SK-N-DZ (cell line): Measurements from ENCODE around the gene MERTK.
"Not testable (repeated sequence)": the region's sequence is repeated elsewhere in the genome, so short reads cannot be mapped to it uniquely, and the experiment has no call there.

ENCODE experiments used
- DNase-seq: peaks from one replicate; pipeline ENCODE4 v3.0.0-alpha.2; 2015; ENCODE audit warnings: low spot score

The MERTK gene

DNA sequence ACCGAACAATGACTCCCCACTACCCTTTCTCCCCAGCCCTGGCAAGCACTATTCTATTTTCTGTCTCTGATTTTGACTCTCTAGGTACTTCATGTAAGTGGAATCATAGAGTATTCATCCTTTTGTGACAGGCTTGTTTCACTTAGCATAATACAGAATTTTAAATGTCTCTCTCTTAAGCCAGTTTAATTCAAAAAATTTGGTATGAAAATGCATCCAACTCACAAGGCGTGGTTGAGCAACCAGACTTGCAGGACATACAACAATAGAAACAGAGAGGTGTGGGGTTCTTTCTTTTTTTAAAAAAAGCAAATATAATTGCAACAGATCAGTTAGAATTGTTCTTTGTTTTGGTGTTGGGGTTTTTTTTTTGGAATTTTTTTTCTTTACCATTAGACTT, 109.1 kb downstream of the MERTK start:
- DNase-seq, result no peak

DNA sequence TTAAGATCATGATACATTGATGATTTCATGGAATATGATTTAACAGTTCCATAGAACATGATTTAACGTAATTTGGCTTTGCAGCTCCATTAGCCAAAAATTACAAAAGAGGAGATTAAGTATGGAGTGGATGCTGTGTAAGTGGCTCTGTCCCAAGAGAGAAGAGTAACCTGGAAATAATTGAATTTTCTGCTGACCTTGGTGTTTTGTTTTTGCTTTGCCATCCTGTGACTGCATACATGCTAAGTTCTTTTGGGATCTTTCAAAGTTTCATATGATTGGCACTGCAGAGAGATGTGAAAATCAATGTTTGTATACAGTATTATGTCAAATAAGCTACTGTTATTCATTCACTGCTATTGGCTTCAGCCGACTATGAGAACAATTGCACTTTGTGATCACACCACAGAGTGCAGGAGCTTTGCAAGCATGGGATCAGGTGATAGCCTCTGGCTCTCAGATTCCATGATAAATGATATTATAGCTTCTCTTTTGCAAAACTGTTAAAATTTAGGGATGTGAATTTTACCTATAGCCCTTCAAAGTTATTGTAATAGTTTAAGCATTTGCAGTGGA, 110.6 kb downstream of the MERTK start:
- no peak for DNase-seq

DNA sequence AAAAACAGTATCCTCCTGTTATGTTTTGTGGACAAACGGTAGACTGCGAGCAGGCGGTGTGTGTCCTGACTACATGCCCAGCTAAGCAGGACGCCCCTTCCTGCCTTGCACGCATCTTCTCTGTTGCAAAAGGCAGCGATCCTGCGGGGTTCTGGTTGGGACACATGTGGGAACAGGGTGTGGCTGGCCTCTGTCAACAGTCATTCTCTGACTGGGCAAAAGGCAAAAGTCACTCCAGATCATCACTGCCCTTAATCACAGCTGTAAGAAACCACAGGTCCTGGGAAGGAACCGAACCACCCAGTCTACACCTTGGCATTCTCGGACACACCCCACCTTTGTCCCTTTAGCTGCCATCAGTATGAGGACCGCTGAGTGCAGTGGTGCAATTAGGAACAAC, 112.3 kb downstream of the MERTK start:
- DNase-seq, result no peak

DNA sequence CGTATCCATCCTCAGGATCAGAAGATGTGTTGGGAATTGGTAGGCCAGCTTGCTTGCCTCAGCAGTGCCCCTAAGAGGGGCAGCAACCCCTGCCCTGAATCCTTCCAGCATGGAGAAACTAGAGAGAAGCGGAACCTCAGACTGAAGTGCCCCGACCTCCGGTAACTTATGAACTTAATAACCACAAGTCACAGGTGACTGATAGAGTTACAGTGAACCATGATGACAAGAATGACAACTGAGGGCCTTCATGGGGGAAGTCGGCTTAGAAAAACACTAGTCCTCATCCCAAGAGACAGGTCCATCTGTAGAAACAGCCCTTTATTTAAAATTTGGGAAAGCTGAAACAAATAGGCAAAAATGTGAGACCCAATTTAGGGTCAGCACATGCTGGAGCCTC, 114.1 kb downstream of the MERTK start:
- DNase-seq, result no peak

DNA sequence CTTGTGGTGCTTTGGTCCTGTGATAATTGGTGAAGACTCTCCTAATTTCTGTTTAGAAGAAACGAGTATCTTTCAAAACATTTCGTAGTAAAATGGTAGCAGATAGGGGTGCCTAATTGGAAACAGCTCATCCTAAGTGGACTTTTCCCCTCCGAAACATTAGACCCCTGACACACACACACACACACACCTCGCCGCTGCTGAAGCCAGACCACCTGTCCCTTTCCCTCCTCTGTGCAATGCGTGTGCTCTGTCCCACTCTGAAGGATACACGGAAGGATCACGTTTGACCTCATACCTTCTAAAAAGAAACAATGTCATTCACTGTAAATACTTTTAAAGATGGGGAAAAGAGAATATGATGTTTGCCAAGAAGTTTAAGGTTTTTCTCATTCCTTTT, 120.4 kb downstream of the MERTK start:
- no peak for DNase-seq

DNA sequence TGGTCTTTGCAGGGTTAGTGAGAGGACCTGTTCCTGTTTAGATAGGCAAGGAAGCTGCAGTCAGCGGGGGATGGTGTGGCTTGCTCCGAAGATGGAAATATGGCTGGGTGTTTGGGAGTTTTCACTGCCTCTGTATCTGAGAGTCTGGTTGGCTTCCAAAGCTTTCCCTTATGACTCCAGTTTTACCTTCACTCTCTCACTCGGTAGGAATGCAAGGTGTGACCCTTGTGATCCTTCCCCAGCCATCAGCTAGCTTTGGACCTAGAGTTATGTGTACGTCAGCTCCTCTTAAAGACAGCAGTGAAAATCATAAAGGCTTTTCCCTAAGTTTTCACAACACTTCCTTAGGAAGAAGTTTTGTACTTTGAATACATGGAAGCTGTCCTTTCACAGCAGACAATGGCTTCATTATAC, 121.2 kb downstream of the MERTK start:
- DNase-seq, result no peak

DNA sequence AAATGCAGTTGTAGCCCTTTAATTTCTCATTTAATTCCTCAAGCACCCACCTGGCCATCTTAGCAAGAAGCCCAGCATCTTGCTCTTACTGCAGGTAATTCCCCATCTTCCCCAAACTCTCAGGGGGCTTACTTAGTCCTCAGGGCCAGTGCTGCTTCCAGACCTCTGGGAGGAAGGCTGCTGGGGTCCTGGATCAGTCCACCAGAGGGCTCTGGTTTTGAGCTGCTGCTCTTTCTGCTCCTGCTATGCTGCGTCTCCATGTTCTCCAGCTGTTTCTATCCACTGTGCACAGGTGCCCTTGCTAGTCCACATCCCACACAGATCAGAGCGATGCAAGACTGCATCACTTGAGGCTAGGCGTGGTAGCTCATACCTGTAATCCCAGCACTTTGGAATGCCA, 122.2 kb downstream of the MERTK start:
- DNase-seq, result no peak

DNA sequence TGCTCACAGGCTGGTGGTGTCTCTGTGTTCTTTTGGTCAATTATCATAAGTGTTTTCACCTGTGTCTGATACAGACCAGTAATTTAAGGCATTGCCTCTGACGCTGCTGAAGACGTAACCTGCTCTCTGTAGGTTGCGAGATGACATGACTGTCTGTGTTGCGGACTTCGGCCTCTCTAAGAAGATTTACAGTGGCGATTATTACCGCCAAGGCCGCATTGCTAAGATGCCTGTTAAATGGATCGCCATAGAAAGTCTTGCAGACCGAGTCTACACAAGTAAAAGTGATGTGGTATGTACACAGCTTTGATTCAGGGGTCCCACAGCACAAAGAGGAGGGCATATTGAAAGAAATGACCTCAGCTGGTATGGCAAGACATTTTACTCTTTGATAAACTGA, 122.9 kb downstream of the MERTK start:
- DNase-seq, result no peak

DNA sequence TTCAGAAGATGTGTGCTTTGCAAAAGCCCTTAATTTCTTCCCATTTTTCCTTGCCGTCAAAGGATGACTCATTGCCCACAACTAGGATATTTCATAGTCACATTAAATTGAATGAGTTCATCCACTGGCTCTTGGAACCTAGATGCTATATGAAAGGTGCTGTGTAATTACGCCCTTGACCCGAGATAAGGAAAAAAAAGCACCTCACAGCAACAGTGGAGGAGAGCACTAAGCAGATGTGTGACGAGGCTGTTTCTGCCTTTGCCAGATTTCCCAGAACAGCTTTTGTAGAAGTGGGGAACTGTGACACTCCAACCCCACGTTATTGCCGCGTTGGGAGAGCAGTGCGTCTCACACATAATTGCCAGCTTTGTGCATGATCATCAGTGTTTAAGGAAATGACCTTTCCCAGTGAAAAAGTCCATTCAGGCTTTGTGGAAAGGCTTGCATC, 123.4 kb downstream of the MERTK start:
- DNase-seq, result no peak

DNA sequence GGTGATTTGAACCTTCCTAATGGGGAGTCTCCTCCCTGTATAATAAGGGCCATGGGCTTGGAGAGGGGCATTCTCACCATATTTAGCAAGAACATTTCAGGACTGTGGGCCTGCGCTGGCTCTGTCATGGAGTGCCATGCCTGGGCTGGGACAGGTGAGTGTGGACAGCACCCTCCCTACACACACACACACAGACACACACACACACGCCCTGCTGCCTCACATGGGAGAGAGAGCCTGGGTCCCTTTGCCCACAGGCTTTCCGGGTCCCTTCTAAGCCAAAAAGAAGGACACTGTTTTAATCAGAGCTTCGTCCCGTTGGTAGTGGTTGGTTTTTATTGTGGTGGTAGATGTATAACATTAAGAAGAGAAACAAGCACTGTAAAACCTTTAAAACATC, 125.3 kb downstream of the MERTK start:
- DNase-seq, result no peak

DNA sequence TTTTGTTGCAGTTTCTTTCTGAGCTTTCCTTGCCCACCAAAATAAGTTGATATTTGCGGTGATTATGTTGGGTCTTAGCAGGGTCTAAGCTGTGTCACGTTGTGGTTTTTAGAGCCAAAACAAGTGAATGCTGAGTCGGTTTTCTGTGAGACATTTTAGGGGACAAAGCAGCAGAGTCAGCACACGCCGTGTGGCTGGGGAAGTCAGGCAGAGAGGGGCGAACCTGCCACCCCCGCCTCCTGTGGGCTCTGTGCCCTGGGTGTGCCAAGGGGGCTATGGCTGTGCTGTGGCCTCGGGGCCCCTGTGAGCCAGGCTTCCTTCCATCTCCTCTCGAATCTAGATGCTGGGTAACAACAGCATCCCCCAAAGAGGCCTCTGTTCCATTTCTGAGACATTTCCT, 125.8 kb downstream of the MERTK start:
- DNase-seq, result no peak

DNA sequence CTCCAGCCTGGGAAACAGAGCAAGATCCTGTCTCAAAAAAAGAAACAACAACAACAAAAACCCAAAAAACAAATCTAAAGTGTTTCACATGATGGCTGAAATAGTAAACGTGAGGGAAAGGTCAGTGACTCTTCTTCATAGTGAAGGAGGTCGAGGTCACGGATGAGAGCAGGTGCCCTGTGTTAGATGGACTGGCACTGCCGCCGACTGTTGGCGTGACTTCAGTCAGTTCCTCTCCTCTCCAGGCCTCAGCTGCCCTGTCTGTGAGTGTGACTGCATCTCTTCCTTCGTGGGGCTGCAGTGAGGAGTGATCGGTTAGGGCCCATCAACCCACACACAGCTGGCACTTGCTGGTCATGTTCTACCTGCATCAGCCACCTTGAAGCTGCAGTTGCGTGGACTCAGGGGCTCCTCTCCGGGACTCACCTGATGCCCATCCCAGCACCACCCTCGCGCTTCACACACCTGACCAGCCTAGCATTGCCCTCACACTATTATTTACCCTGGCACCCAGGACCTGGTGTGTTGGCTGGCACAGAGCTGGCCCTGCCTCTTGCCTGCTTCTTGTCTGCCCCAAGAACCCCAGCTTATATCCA, 126.6 kb downstream of the MERTK start:
- DNase-seq, result no peak

DNA sequence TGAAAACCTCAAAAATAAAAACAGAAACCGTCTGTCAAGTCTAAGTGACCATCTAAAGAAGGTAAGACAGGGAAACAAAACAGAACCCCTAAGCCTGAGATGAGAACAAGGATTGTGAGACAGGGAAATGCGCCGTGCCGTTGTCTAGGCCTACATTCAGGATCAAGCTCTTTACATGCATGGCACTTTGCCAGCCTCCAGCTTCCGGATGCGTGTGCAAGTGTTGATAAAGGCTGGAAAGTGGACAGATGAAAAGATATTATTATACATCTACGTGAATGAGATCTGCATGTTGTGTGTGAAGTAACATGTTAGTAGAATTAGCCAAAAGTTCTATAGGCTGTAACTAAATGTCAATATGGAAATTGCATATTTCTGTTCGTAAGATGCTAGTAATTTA, 128.1 kb downstream of the MERTK start:
- peak; percentile 24 for DNase-seq

DNA sequence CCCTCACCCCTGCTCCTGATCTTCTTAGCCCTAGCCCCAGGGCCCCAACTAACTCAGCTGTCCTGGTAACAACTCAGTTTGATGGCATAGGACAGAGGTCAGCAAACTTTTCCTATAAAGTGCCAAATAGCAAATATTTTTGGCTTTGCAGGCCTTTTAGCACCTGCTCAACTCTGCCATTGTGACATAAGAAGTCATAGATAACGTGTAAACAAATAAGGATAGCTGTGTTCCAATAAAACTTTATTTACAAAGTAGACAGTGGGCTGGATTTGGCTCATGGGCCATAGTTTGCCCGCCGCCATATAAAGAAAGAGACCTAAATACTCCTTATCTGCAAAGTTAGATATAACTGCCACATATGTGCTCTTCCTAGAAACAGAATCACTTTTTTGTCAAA, 129.4 kb downstream of the MERTK start:
- DNase-seq, result no peak

DNA sequence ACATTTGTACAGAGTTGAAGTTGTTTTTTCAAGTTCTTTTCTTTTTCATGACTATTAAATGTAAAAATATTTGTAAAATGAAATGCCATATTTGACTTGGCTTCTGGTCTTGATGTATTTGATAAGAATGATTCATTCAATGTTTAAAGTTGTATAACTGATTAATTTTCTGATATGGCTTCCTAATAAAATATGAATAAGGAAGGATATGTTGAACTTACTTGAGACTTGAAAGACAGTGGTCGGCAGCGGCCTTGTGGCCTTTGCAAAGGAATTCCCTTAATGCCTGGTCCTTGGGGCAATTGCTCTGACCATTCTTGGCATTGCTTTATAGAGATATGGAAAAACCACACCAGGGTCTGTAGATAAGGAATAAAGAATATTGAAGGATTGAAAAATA, 130.8 kb downstream of the MERTK start:
- no peak for DNase-seq

DNA sequence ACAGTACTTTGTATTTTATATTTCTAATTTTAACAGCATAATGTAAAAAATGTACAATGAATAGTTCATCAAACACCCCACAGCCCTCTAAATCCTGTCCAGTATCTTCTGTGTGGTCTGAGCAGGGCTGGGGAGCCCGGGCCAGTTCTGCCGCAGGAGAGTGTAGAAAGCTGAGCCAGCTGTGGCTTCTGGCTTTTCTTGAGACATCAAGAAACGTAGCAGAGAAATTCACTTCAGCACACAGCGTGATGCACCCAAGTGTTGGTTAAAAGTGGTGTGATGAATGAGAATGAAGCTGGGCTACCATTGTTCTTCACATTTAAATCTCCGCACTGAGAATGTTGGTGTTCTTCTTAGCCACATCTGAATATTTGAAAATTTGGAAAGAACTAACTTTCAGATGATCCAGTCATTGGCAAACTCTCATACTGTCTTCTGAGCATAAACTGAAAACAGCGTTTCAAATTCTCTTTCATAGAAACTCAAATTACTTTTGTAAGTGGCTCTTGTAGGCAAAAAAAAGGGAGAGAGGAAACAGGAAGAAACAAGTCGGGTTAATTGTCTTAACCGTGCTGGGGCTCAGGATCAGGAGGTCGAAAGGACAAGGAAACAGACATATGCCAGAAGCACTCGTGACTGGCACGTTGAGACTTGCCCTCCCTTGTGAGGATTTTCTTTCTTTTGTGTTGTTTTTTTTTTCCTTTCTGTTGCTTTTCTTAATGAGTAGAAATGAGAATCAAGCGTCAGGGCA, 133.2 kb downstream of the MERTK start:
- no peak for DNase-seq

DNA sequence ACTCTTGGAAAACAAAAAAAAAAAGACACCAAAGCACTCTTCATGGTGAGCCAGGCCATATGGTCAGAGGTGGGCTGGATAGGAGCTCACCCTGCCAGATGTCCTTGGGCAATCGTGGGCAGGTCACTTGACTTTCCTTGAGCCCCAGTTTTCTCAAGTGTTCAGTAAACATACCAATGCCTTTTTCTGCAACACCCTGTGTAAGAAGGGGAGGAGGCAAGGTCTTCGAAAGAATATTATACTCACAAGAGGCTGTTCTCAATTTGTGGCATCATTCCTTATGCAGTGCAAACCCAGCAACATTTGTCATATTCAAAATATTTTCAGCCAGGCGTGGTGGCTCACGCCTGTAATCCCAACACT, 133.8 kb downstream of the MERTK start:
- no peak for DNase-seq

DNA sequence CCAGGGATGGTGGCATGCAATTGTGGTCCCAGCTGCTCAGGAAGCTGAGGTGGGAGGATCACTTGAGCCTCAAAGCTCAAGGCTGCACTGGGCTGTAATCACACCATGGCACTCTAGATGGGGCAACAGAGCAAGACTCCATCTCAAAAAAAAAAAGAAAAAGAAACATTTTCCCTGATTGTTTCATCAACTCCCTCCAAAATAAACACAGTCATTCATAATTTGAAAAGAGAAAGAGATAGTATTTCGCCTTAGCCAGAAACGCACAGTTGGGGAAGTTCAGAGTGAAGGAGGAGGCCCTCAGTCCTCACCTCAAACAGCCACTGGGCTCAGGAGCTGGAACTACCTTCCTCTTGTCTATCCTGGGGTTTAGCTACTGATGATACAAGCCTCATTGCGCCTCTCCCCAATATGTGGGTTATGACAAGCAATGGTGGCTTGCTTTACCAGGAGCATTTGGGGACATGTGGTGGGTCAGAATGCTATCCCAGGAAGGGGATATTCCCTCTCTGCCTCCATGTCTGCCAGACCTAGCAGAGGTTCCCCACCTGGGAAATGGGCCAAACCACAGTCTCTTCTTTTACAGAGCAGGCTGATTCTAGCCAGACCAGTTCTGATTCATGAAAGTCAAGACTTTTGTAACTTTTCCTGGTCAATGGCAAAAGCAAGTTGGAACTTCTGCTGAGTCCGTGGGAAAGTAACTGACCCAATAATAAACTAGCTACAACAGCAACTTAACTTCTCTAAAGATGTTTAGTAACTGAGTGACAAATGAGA, 134.5 kb downstream of the MERTK start:
- no peak for DNase-seq

DNA sequence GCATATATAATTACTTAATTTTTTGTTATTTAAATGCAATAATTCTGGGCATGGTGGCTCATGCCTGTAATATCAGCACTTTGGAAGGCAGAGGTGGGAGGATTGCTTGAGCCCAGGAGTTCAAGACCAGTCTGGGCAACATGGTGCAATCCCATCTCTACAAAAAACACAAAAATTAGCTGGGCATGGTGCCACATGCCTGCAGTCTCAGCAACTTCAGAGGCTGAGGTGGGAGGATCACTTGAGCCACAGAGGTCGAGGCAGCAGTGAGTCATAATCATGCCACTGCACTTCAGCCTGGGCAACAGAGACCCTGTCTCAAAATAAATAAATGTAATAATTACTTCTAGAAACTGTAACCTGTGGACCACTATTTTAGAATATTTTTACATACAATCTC, 135.2 kb downstream of the MERTK start:
- no peak for DNase-seq

DNA sequence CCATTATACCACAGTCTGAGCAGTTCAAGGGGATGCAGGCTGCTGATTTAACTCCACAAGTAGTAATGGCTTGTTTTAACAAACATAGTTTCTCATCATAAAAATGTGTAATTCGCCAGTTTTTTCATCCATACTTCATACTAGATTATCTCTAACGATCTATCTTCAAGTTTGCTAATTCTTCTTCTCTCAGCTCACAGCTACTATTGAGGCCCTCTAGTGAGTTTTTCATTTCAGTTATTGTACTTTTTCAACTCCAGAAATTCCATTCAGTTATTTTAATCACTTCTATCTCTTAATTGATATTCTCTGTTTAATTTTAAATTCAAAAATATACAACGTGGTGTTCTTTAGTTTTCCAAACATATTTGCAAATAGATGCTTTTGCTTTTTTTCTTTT, 136.5 kb downstream of the MERTK start:
- no peak for DNase-seq

DNA sequence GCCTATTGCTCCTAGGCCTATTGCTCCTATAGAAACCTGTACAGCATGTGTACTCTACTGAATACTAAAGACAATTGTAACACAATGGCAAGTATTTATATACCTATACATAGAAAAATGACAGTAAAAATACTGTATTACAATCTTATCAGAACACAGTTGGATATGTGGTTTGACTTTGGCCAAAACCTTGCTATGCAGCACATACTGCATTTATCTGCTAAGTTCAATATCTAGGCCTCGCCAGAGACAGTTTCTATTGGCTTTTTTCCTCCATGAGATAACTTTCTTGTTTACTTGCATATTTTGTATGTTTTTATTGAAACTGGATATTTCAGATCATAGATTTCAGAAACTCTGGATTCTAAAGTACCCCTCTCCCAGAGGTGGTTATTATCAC, 137.4 kb downstream of the MERTK start:
- no peak for DNase-seq

DNA sequence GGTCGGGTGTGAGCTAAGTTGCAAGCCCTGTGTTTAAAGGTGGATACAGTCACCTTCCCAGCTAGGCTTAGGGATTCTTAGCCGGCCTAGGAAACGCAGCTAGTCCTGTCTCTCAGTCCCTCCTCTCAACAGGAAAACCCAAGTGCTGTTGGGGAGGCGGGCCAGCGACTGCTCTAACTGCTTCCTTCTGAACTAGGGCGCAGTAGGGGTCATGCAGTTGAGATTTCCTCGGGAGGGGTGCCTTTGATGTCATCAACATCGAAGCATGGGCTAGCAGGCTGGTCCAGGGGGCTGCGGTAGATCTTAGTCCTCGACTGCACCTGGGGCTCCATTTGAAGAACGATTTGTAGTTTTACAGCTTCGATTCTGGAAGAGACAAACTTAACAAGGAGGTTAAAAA, 141.1 kb downstream of the MERTK start:
- not testable (repeated sequence) for DNase-seq

DNA sequence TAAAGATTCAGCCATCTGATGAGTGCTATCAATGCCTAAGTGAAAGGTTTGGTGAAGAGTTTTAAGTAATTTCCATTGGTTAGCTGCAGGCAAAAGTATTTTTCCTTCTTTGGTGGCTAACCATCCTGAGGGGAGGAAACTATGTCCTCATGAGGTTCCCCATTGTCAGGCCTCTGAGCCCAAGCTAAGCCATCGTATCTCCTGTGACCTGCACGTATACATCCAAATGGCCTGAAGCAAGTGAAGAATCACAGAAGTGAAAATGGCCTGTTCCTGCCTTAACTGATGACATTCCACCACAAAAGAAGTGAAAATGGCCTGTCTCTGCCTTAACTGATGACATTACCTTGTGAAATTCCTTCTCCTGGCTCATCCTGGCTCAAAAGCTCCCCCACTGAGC, 141.7 kb downstream of the MERTK start:
- DNase-seq, result not testable (repeated sequence)
